ENCODE data around the gene IL4R.

Gene IL4R

DNA sequence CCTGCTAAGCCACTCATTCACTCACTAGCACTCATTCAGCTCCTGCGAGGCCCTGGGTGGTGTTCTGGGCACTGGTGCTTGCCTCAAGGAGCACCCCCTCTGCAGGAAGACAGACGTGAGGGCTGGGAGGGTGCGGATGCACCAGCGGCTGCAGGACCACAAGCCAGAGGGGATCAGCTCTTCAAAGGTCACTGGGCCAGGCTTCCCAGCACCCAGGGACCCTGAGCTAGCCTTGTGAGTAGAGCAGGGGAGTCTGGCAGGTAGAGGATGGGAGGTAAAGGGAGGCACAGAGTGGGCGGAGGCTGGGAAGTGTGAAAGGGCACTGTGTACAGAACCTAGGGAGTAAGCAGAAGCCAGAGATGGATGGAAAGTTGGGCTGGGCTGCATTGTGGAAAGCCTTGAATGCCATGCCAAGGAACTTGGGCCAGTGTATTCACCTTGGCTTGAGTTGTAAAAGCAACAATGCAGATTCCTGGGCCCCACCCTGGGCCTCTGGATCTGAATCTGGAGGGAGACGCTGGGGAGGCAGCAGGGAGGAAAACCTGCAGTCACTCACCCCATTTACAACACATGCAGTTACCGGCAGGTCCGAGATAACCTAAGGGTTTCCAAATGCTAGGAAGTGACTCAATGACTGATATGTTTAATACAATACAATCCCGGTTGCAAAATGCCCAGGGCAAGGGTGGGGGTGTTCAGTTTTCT is 1.7 kb downstream of the IL4R start:
- Histone ChIP-seq H2AFZ (ENCODE audit: low read length, unreplicated experiment) (no peak overlapping the region), H3K4me1 (ENCODE audit: control insufficient read depth, insufficient read depth, low read length, unreplicated experiment) (peaks cover 30% of the 10 kb centered on the region), H3K36me3 (ENCODE audit: insufficient read depth, low read length) (no peaks in the 10 kb centered on the region), H3K79me2 (ENCODE audit: control insufficient read depth, insufficient read depth, low read length, unreplicated experiment) (peaks cover 46% of the 10 kb centered on the region), H3K27me3 (ENCODE audit: insufficient read depth, low read length) (no peaks in the 10 kb centered on the region), H3K4me3 (ENCODE audit: low read depth, low read length) (peak overlapping the region; percentile 84), H3K27ac (ENCODE audit: low read depth, low read length) (peak overlapping the region; percentile 89)

- peaks cover 51% of the 10 kb centered on the region for H3K79me2 ChIP-seq (ENCODE audit: control insufficient read depth, insufficient read depth, low read length, unreplicated experiment)
- no peak overlapping the region for H2AFZ ChIP-seq (ENCODE audit: low read length, unreplicated experiment)
- H3K36me3 ChIP-seq (ENCODE audit: insufficient read depth, low read length), result no peaks in the 10 kb centered on the region
- no peaks in the 10 kb centered on the region for H3K27me3 ChIP-seq (ENCODE audit: insufficient read depth, low read length)
- H3K4me1 ChIP-seq (ENCODE audit: control insufficient read depth, insufficient read depth, low read length, unreplicated experiment), result peaks cover 36% of the 10 kb centered on the region
- H3K4me3 ChIP-seq (ENCODE audit: low read depth, low read length), result peak overlapping the region; percentile 84
- peak overlapping the region; percentile 89 for H3K27ac ChIP-seq (ENCODE audit: low read depth, low read length)
Observed at GRCh38 chr16:27316038-27316680, 2.4 kb downstream of the IL4R start.

DNA sequence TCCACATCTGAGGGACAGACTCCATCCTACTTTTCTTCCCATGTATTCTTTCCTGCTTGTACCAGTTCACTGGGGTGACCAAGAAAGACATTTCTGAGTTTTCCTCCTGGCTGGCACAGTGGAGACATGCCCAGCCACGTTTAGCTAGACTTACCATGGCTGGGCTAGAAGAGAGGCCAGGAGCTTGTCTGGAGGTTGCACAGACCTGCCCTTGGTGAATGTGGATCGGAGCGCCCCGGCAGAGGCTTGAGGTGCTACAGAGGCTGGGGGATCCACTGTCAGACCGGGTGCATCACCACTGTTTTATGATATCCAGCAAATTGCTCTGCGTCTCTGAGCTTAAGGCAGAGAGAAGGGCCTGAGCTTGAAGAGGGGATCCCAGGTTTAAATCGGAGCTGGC is 3.5 kb downstream of the IL4R start:
- Histone ChIP-seq H3K4me3 (ENCODE audit: low read depth, low read length) (no peak overlapping the region), H3K27me3 (ENCODE audit: insufficient read depth, low read length) (no peaks in the 10 kb centered on the region), H3K36me3 (ENCODE audit: insufficient read depth, low read length) (no peaks in the 10 kb centered on the region), H3K4me1 (ENCODE audit: control insufficient read depth, insufficient read depth, low read length, unreplicated experiment) (peaks cover 40% of the 10 kb centered on the region), H2AFZ (ENCODE audit: low read length, unreplicated experiment) (no peak overlapping the region), H3K79me2 (ENCODE audit: control insufficient read depth, insufficient read depth, low read length, unreplicated experiment) (peaks cover 60% of the 10 kb centered on the region), H3K27ac (ENCODE audit: low read depth, low read length) (peak overlapping the region; percentile 3; the same call in 1 of the 2 replicates)

- Histone ChIP-seq H2AFZ (ENCODE audit: low read length, unreplicated experiment) (no peak overlapping the region), H3K36me3 (ENCODE audit: insufficient read depth, low read length) (no peaks in the 10 kb centered on the region), H3K4me1 (ENCODE audit: control insufficient read depth, insufficient read depth, low read length, unreplicated experiment) (peaks cover 40% of the 10 kb centered on the region), H3K27ac (ENCODE audit: low read depth, low read length) (no peak overlapping the region), H3K27me3 (ENCODE audit: insufficient read depth, low read length) (no peaks in the 10 kb centered on the region), H3K79me2 (ENCODE audit: control insufficient read depth, insufficient read depth, low read length, unreplicated experiment) (peaks cover 66% of the 10 kb centered on the region), H3K4me3 (ENCODE audit: low read depth, low read length) (no peak overlapping the region)
Observed at GRCh38 chr16:27317738-27318391, 4.1 kb downstream of the IL4R start.

- no peaks in the 10 kb centered on the region for H3K36me3 ChIP-seq (ENCODE audit: insufficient read depth, low read length)
- H3K4me3 ChIP-seq (ENCODE audit: low read depth, low read length), result no peak overlapping the region
- peaks cover 73% of the 10 kb centered on the region for H3K79me2 ChIP-seq (ENCODE audit: control insufficient read depth, insufficient read depth, low read length, unreplicated experiment)
- H3K27me3 ChIP-seq (ENCODE audit: insufficient read depth, low read length), result no peaks in the 10 kb centered on the region
- H2AFZ ChIP-seq (ENCODE audit: low read length, unreplicated experiment), result no peak overlapping the region
- H3K4me1 ChIP-seq (ENCODE audit: control insufficient read depth, insufficient read depth, low read length, unreplicated experiment), result peaks cover 37% of the 10 kb centered on the region
- H3K27ac ChIP-seq (ENCODE audit: low read depth, low read length), result no peak overlapping the region
Observed at GRCh38 chr16:27318392-27319256, 4.8 kb downstream of the IL4R start.

- peaks cover 74% of the 10 kb centered on the region for H3K79me2 ChIP-seq (ENCODE audit: control insufficient read depth, insufficient read depth, low read length, unreplicated experiment)
Observed at GRCh38 chr16:27319257-27319965, 5.6 kb downstream of the IL4R start.

GRCh38 chr16:27320261-27321012 is 6.7 kb downstream of the IL4R start:
- H3K4me1 ChIP-seq (ENCODE audit: control insufficient read depth, insufficient read depth, low read length, unreplicated experiment), result peaks cover 30% of the 10 kb centered on the region
- H3K79me2 ChIP-seq (ENCODE audit: control insufficient read depth, insufficient read depth, low read length, unreplicated experiment), result peaks cover 68% of the 10 kb centered on the region
- H3K27me3 ChIP-seq (ENCODE audit: insufficient read depth, low read length), result no peaks in the 10 kb centered on the region
- H3K4me3 ChIP-seq (ENCODE audit: low read depth, low read length), result no peak overlapping the region
- no peak overlapping the region for H2AFZ ChIP-seq (ENCODE audit: low read length, unreplicated experiment)
- no peaks in the 10 kb centered on the region for H3K36me3 ChIP-seq (ENCODE audit: insufficient read depth, low read length)
- H3K27ac ChIP-seq (ENCODE audit: low read depth, low read length), result peak overlapping the region; percentile 13; the same call in 1 of the 2 replicates

More at GRCh38 chr16:27319257-27319965, 5.6 kb downstream of the IL4R start:
- Histone ChIP-seq H3K27me3 (ENCODE audit: insufficient read depth, low read length) (no peaks in the 10 kb centered on the region), H3K4me1 (ENCODE audit: control insufficient read depth, insufficient read depth, low read length, unreplicated experiment) (peaks cover 37% of the 10 kb centered on the region), H3K36me3 (ENCODE audit: insufficient read depth, low read length) (no peaks in the 10 kb centered on the region), H3K27ac (ENCODE audit: low read depth, low read length) (no peak overlapping the region), H2AFZ (ENCODE audit: low read length, unreplicated experiment) (no peak overlapping the region), H3K4me3 (ENCODE audit: low read depth, low read length) (no peak overlapping the region)

- H2AFZ ChIP-seq (ENCODE audit: low read length, unreplicated experiment), result no peak overlapping the region
- H3K4me3 ChIP-seq (ENCODE audit: low read depth, low read length), result no peak overlapping the region
- H3K36me3 ChIP-seq (ENCODE audit: insufficient read depth, low read length), result no peaks in the 10 kb centered on the region
- no peaks in the 10 kb centered on the region for H3K27me3 ChIP-seq (ENCODE audit: insufficient read depth, low read length)
- H3K27ac ChIP-seq (ENCODE audit: low read depth, low read length), result peak overlapping the region; percentile 46
- H3K4me1 ChIP-seq (ENCODE audit: control insufficient read depth, insufficient read depth, low read length, unreplicated experiment), result peaks cover 26% of the 10 kb centered on the region
- peaks cover 70% of the 10 kb centered on the region for H3K79me2 ChIP-seq (ENCODE audit: control insufficient read depth, insufficient read depth, low read length, unreplicated experiment)
Observed at GRCh38 chr16:27321013-27321915, 7.5 kb downstream of the IL4R start.
